GM18951 (cell line): ENCODE measurements around the gene CD109.
"Not testable (repeated sequence)": the region's sequence is repeated elsewhere in the genome, so short reads cannot be mapped to it uniquely, and the experiment has no call there.

Experiments used
- POLR2A ChIP-seq: IDR thresholded peaks from 4 replicates; pipeline ENCODE4 v1.6.1; 2011; ENCODE audit warnings: mild to moderate bottlenecking; ENCODE audit not compliant: insufficient read length, insufficient read depth; ENCODE audit errors: extremely low read depth
- in situ Hi-C: fragments of 300-500 bp; cut with MboI; formaldehyde crosslinking; loops from one replicate; pipeline ENCODE4 v1.12.0; 2022; ENCODE audit warnings: low sequenced_read_pairs, mixed read lengths, inconsistent platforms; ENCODE audit not compliant: unreplicated experiment

Gene CD109

GRCh38 chr6:73667798-73668197 lies 28.2 kb upstream of the CD109 start:
- no peak for TF ChIP-seq POLR2A
- in situ Hi-C loops = no loop called here

DNA sequence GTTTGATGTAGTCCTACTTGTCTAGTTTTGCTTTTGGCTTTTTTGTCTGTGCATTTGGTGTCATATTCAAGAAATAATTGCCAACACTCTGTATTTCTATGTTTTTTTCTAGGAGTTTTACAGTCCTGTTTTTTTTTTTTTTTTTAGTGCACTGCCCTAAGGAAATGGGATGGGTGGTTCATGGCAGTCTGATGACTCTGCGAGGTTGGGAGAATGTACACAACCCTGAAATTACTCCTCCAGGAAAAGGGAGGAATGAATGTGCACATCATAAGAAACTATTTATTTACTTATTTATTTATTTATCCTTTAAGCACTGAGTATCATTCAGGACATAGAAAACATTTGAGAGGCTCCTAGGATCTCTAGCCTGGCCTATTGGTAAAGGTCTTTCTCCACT lies 27.0 kb upstream of the CD109 start:
- in situ Hi-C loops = no loop called here

DNA sequence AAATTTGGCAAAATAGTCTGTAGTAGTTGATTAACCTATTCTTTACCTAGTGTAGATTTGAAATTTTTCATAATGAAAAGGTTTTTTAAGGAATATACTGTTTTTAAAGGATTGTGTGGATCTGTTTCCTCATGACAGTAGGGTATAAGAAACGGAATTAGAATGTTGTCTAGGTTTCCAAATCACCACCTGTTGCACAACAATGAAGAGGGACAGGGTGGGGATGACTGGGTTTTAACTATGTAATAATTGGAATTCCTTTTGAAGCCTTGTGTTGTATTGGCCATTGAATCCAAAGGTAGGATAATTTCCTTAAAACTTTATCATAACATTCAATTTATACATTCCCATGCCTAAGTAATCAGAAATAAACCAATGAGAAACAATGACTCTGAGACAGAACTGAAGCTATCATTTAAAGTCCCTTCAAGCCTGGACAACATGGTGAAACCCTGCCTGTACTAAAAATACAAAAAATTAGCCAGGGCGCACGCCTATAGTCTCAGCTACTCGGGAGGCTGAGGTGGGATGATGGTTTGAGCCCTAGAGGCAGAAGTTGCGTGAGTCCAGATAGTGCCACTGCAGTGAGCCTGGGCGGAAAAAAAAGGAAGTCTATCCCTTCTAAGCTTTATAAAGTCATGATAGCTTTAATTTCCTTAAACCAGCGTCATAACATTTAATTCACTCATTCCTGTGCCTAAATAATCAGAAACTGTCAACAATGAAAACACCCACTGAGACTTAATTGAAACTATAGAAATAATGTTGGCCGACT lies 23.9 kb upstream of the CD109 start:
- in situ Hi-C loops = no loop called here

More for the DNA sequence above, 27.0 kb upstream of the CD109 start:
- no peak for TF ChIP-seq POLR2A

DNA sequence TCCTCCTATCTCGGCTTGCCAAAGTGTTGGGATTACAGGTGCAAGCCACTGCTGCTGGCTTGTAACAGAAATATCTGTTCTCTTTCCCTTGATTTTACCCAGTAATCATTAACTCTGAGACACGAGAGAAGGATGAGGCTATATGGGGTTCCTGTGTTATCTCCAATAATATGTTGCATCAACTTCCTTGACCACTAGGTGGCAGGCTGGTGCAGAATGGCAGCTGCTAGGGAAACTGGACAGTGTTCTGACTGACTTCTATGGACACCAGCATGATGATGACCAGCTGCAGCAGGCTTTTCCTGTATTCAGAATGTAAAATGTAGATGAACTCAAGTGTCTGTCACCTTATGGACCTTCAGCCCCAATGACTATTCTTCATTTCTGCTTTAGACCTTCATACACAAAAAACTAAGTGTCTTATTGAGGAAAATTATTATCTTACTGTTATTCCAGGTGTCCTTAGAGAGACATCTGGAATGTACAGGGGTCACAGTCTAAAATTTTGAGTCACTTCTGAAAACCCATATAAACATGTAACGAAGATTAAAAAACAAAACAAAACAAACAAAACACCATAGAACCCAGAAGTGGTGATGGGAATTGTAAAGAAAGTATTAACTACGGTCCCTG lies 20.4 kb upstream of the CD109 start:
- no peak for TF ChIP-seq POLR2A
- in situ Hi-C loops = loop anchor here (5.0 kb wide), 1 partner anchor 57 kb away; no protein-coding TSS in a partner anchor

More for the DNA sequence above, 23.9 kb upstream of the CD109 start:
- no peak for TF ChIP-seq POLR2A

GRCh38 chr6:73679009-73679408 lies 17.0 kb upstream of the CD109 start:
- no peak for TF ChIP-seq POLR2A
- in situ Hi-C loops = loop anchor here (5.0 kb wide), 1 partner anchor 53 kb away; no protein-coding TSS in a partner anchor

- in situ Hi-C loops = loop anchor here (5.0 kb wide), 1 partner anchor 52 kb away; no protein-coding TSS in a partner anchor
Measured at GRCh38 chr6:73679846-73680245, 16.2 kb upstream of the CD109 start.

GRCh38 chr6:73680289-73680918 lies 15.6 kb upstream of the CD109 start:
- TF ChIP-seq POLR2A = no peak
- in situ Hi-C loops = no loop called here

DNA sequence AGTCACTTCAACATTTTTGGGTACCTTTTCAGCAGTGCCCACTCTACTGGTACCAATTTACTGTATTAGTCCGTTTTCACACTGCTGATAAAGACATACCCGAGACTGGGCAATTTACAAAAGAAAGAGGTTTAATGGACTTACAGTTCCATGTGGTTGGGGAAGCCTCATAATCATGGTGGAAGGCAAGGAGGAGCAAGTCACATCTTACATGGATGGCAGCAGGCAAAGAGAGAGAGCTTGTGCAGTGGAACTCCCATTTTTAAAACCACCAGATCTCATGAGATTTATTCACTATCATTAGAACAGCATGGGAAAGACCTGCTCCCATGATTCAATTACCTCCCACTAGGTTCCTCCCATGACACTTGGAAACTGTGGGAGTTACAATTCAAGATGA lies 12.4 kb upstream of the CD109 start:
- in situ Hi-C loops = not testable (repeated sequence)

DNA sequence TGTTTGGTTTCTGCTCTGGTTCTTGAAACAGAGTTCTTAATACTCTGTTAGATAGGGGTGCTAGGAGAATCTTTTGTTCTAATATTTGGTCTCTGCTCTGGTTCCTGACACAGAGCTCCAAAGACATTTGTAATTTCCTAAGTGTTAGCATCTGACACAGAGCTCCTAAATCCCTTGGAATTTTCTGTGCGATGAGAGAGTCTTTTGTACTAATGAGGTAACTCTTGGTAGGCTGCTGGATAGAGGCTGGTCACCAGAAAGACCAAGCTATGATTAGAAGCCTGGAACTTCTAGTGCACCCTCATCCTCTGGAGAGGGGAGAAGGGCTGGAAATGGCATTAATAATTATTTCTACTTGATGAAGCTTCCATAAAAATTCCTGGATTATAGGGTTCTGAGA lies 7.7 kb upstream of the CD109 start:
- in situ Hi-C loops = no loop called here
- no peak for TF ChIP-seq POLR2A

GRCh38 chr6:73690056-73690455 lies 5.9 kb upstream of the CD109 start:
- in situ Hi-C loops = no loop called here
- no peak for TF ChIP-seq POLR2A

GRCh38 chr6:73691512-73691911 lies 4.5 kb upstream of the CD109 start:
- no peak for TF ChIP-seq POLR2A
- in situ Hi-C loops = no loop called here

GRCh38 chr6:73694711-73695411 lies 1.1 kb upstream of the CD109 start:
- in situ Hi-C loops = no loop called here
- TF ChIP-seq POLR2A = no peak

- in situ Hi-C loops = no loop called here
- no peak for TF ChIP-seq POLR2A
Measured at GRCh38 chr6:73696966-73697655, 1.1 kb downstream of the CD109 start.
